ENCODE data around the gene RSRP1. TPM values are rescaled to one million over a fixed set of nuclear protein-coding genes. Genes with fewer than 3 reads are reported as not detected.

The RSRP1 gene
- total RNA-seq, 4 donors from 2014 or later, result 10.3 to 43.0 (median 20.9) TPM

- intact Hi-C loops (cut with DNase I; ENCODE audit: low total_unique reads) (no loop called here), in situ Hi-C loops (cut with MboI; ENCODE audit: low sequenced_read_pairs in 4 of 4) (no loop called here)
- DNase-seq (no peak), ATAC-seq (no peak)
- Histone ChIP-seq H3K4me3 (peak overlapping the region in 1 of 4 donors; percentile 45), H3K36me3 (no peaks in the 10 kb centered on the region), H3K27ac (no peak overlapping the region), H3K4me1 (peaks cover 15 to 21% of the 10 kb centered on the region in 2 donors), H3K27me3 (peaks cover 0 to 8% (median 5%) of the 10 kb centered on the region in 3 donors), H3K9me3 (no peaks in the 10 kb centered on the region)
- TF ChIP-seq POLR2A (IDR thresholded peaks at IDR 0.05) (no peak), CTCF (IDR thresholded peaks at IDR 0.05 in 4 of 5, conservative IDR thresholded peaks at IDR 0.05 in 1 of 5) (no peak)
These were observed 49.1 kb downstream of the RSRP1 start for GRCh38 chr1:25197982-25198662.

- peaks cover 0 to 11% (median 5%) of the 10 kb centered on the region in 3 donors for H3K27me3 ChIP-seq
- DNase-seq, result no peak
- in situ Hi-C loops (cut with MboI; ENCODE audit: low sequenced_read_pairs in 4 of 4), result no loop called here
- no peaks in the 10 kb centered on the region for H3K36me3 ChIP-seq
- H3K4me1 ChIP-seq, result peaks cover 15 to 21% of the 10 kb centered on the region in 2 donors
- TF ChIP-seq CTCF (IDR thresholded peaks at IDR 0.05 in 4 of 5, conservative IDR thresholded peaks at IDR 0.05 in 1 of 5), result no peak
- TF ChIP-seq POLR2A (IDR thresholded peaks at IDR 0.05), result no peak
- no peak overlapping the region for H3K27ac ChIP-seq
- H3K4me3 ChIP-seq, result no peak overlapping the region
- no peaks in the 10 kb centered on the region for H3K9me3 ChIP-seq
- intact Hi-C loops (cut with DNase I; ENCODE audit: low total_unique reads), result no loop called here
- ATAC-seq, result no peak
These were observed 49.8 kb downstream of the RSRP1 start for GRCh38 chr1:25197235-25197975.

- ATAC-seq (no peak), DNase-seq (no peak)
- no peaks in the 10 kb centered on the region for H3K36me3 ChIP-seq
- H3K27ac ChIP-seq, result no peak overlapping the region
- no peak for TF ChIP-seq CTCF (IDR thresholded peaks at IDR 0.05 in 4 of 5, conservative IDR thresholded peaks at IDR 0.05 in 1 of 5)
- TF ChIP-seq POLR2A (IDR thresholded peaks at IDR 0.05), result no peak
- intact Hi-C loops (cut with DNase I; ENCODE audit: low total_unique reads), result no loop called here
- H3K4me1 ChIP-seq, result peaks cover 15 to 21% of the 10 kb centered on the region in 2 donors
- in situ Hi-C loops (cut with MboI; ENCODE audit: low sequenced_read_pairs in 4 of 4), result no loop called here
- H3K27me3 ChIP-seq, result peaks cover 0 to 11% (median 5%) of the 10 kb centered on the region in 3 donors
- no peaks in the 10 kb centered on the region for H3K9me3 ChIP-seq
- no peak overlapping the region for H3K4me3 ChIP-seq
These were observed 50.4 kb downstream of the RSRP1 start for GRCh38 chr1:25196830-25197229.

GRCh38 chr1:25195835-25196234 lies 51.4 kb downstream of the RSRP1 start:
- no peak overlapping the region for H3K4me3 ChIP-seq
- TF ChIP-seq POLR2A (IDR thresholded peaks at IDR 0.05) (no peak), CTCF (IDR thresholded peaks at IDR 0.05 in 4 of 5, conservative IDR thresholded peaks at IDR 0.05 in 1 of 5) (no peak)
- H3K27me3 ChIP-seq, result peaks cover 0 to 11% (median 5%) of the 10 kb centered on the region in 3 donors
- no peak for ATAC-seq
- intact Hi-C loops (cut with DNase I; ENCODE audit: low total_unique reads) (no loop called here), in situ Hi-C loops (cut with MboI; ENCODE audit: low sequenced_read_pairs in 4 of 4) (no loop called here)
- no peak overlapping the region for H3K27ac ChIP-seq
- no peaks in the 10 kb centered on the region for H3K36me3 ChIP-seq
- DNase-seq, result no peak
- no peaks in the 10 kb centered on the region for H3K9me3 ChIP-seq
- peaks cover 15 to 21% of the 10 kb centered on the region in 2 donors for H3K4me1 ChIP-seq
